Upper lobe of left lung (tissue), 6 donors: Measurements from ENCODE around the gene HDAC7. TPM values are rescaled to one million over a fixed set of nuclear protein-coding genes. Genes with fewer than 3 reads are reported as not detected.

Experiments used
- ATAC-seq, 2 donors: fragments of 200-7000 bp; cut with Tn5 transposase; one replicate each; pipeline ENCODE4 v1.9.1; 2022; ENCODE audit warnings: mild to moderate bottlenecking in 2 of 2, moderate library complexity in 2 of 2; ENCODE audit not compliant: low FRiP score in 2 of 2
- DNase-seq, 2 donors: peaks; one replicate each; pipeline ENCODE4 v3.0.0-alpha.2; 2019 to 2020
- H3K27ac ChIP-seq, 4 donors: fragments of 200-600 bp; sonication (generic); one replicate each; pipeline ENCODE4 v1.5.1; 2016 to 2019
- H3K27me3 ChIP-seq, 4 donors: fragments of 200-600 bp; sonication (generic); one replicate each; pipeline ENCODE4 v1.5.1; 2017 to 2019
- H3K36me3 ChIP-seq, 4 donors: fragments of 200-600 bp; sonication (generic); one replicate each; pipeline ENCODE4 v1.5.1; 2016 to 2019
- H3K4me1 ChIP-seq, 4 donors: fragments of 200-600 bp; sonication (generic); one replicate each; pipeline ENCODE4 v1.5.1; 2018 to 2019
- H3K4me3 ChIP-seq, 4 donors: fragments of 200-600 bp; sonication (generic); one replicate each; pipeline ENCODE4 v1.5.1; 2017 to 2019; ENCODE audit warnings: mild to moderate bottlenecking in 2 of 4, moderate library complexity in 1 of 4
- H3K9me3 ChIP-seq, 4 donors: fragments of 200-600 bp; sonication (generic); one replicate each; pipeline ENCODE4 v1.5.1; 2018 to 2019
- CTCF ChIP-seq, 6 experiments: fragments of 450-650 bp in 4 of 6; fragments of 200-600 bp in 2 of 6; sonication (generic) in 2 of 6; IDR thresholded peaks; one replicate each; pipeline ENCODE4 v1.5.1; 2016 to 2019; ENCODE audit warnings: antibody characterized with exemption in 6 of 6
- EP300 ChIP-seq, 4 donors: sonication (generic); formaldehyde crosslinking; IDR thresholded peaks; one replicate each; pipeline ENCODE4 v1.5.1; 2017; ENCODE audit warnings: antibody characterized with exemption in 4 of 4, control low read depth in 2 of 4
- POLR2A ChIP-seq, 4 donors: fragments of 450-650 bp; IDR thresholded peaks; one replicate each; pipeline ENCODE4 v1.5.1; 2016 to 2017; ENCODE audit warnings: antibody characterized with exemption in 4 of 4, mild to moderate bottlenecking in 2 of 4
- POLR2AphosphoS5 ChIP-seq, 2 donors: sonication (generic); formaldehyde crosslinking; IDR thresholded peaks; one replicate each; pipeline ENCODE4 v1.5.1; 2017; ENCODE audit warnings: antibody characterized with exemption in 2 of 2
- WGBS, 2 donors: methylation state at CpG; one replicate each; pipeline ENCODE4 v1.1.5; 2017 to 2018; 5-methylcytosine and 5-hydroxymethylcytosine counted together
- total RNA-seq, 6 donors: library from RNA; depleted of rRNA in 4 of 6; stranded (reverse); fragments of >200 nt in 4 of 6; gene quantifications; one replicate each; pipeline versions ENCODE4 v1.1.0 to v1.2.1, GENCODE V29; 2016 to 2021
- donor health status: DM: no; HTN: no; CAD: no; lungs with moderate emphysema.
- donor health status: DM: no; HTN: yes; CAD: no; lungs with severe emphysema.

HDAC7 gene
- total RNA-seq, 6 donors from 2014 or later = 66.6 to 164 (median 126) TPM

GRCh38 chr12:47754881-47755280 is 64.8 kb downstream of the HDAC7 start:
- H3K4me1 ChIP-seq = peaks cover 66 to 79% (median 70%) of the 10 kb centered on the region in 4 donors
- ATAC-seq = peak in 1 of 2 donors; percentile 70
- peak overlapping the region; percentile 66 to 90 (median 80) for H3K27ac ChIP-seq

GRCh38 chr12:47754126-47754525 is 65.6 kb downstream of the HDAC7 start:
- H3K27me3 ChIP-seq = no peaks in the 10 kb centered on the region
- peaks cover 0 to 25% (median 11%) of the 10 kb centered on the region in 4 donors for H3K36me3 ChIP-seq
- no peaks in the 10 kb centered on the region for H3K9me3 ChIP-seq
- H3K4me3 ChIP-seq = no peak overlapping the region
- ATAC-seq (no peak), DNase-seq (no peak)
- TF ChIP-seq POLR2A (IDR thresholded peaks at IDR 0.05) = no peak
- TF ChIP-seq POLR2AphosphoS5 (IDR thresholded peaks at IDR 0.05) = no peak
- no peak for TF ChIP-seq EP300 (IDR thresholded peaks at IDR 0.05)
- no peak for TF ChIP-seq CTCF (IDR thresholded peaks at IDR 0.05)
- H3K4me1 ChIP-seq = peaks cover 59 to 71% (median 64%) of the 10 kb centered on the region in 4 donors
- 63 to 78% methylated on average over 4 of the region's 4 CpGs for WGBS, 2 donors
- peak overlapping the region; percentile 66 to 90 (median 80) for H3K27ac ChIP-seq

More at GRCh38 chr12:47754881-47755280, 64.8 kb downstream of the HDAC7 start:
- Histone ChIP-seq H3K36me3 (peaks cover 0 to 17% (median 6%) of the 10 kb centered on the region in 4 donors), H3K27me3 (no peaks in the 10 kb centered on the region), H3K9me3 (no peaks in the 10 kb centered on the region), H3K4me3 (no peak overlapping the region)
- 42 to 67% methylated on average over 2 to 3 of the region's 3 CpGs for WGBS, 2 donors
- peak in 1 of 2 donors; percentile 90 for DNase-seq
- peak in 1 of 4 donors; percentile 15 for TF ChIP-seq EP300 (IDR thresholded peaks at IDR 0.05)
- peak in 1 of 4 donors; percentile 23 for TF ChIP-seq POLR2A (IDR thresholded peaks at IDR 0.05)
- no peak for TF ChIP-seq CTCF (IDR thresholded peaks at IDR 0.05)
- peak in 1 of 2 donors; percentile 61 for TF ChIP-seq POLR2AphosphoS5 (IDR thresholded peaks at IDR 0.05)

- H3K36me3 ChIP-seq = peaks cover 0 to 32% (median 17%) of the 10 kb centered on the region in 4 donors
- ATAC-seq (peak; percentile 38 to 86), DNase-seq (peak; percentile 85 to 93)
- no peak overlapping the region for H3K4me3 ChIP-seq
- WGBS, 2 donors = 37 to 48% methylated on average over 7 to 11 of the region's 11 CpGs
- TF ChIP-seq EP300 (IDR thresholded peaks at IDR 0.05) (peak in 2 of 4 donors; percentile 48 to 54), CTCF (IDR thresholded peaks at IDR 0.05) (peak in 1 of 6 experiments; percentile 16), POLR2AphosphoS5 (IDR thresholded peaks at IDR 0.05) (peak; percentile 67 to 85), POLR2A (IDR thresholded peaks at IDR 0.05) (peak in 1 of 4 donors; percentile 26)
- peak overlapping the region; percentile 66 to 90 (median 80) for H3K27ac ChIP-seq
- peaks cover 56 to 67% (median 60%) of the 10 kb centered on the region in 4 donors for H3K4me1 ChIP-seq
- no peaks in the 10 kb centered on the region for H3K9me3 ChIP-seq
- H3K27me3 ChIP-seq = no peaks in the 10 kb centered on the region
These were observed 66.4 kb downstream of the HDAC7 start for GRCh38 chr12:47753021-47754001.

- Histone ChIP-seq H3K4me3 (no peak overlapping the region), H3K27me3 (no peaks in the 10 kb centered on the region), H3K9me3 (no peaks in the 10 kb centered on the region), H3K27ac (peak overlapping the region; percentile 66 to 90 (median 80)), H3K36me3 (peaks cover 0 to 39% (median 21%) of the 10 kb centered on the region in 4 donors), H3K4me1 (peaks cover 48 to 59% (median 52%) of the 10 kb centered on the region in 4 donors)
- ATAC-seq = no peak
- WGBS, 2 donors = 66 to 79% methylated on average over 6 to 7 of the region's 7 CpGs
- no peak for DNase-seq
- TF ChIP-seq CTCF (IDR thresholded peaks at IDR 0.05) (no peak), POLR2AphosphoS5 (IDR thresholded peaks at IDR 0.05) (no peak), EP300 (IDR thresholded peaks at IDR 0.05) (no peak), POLR2A (IDR thresholded peaks at IDR 0.05) (no peak)
These were observed 67.2 kb downstream of the HDAC7 start for GRCh38 chr12:47752552-47752951.
